DND-41 (cell line): Measurements from ENCODE around the gene SIX1.

Experiments
- ATAC-seq: fragments of 200-7000 bp; cut with Tn5 transposase; 3 replicates; pipeline ENCODE4 v1.9.1; 2021; ENCODE audit warnings: low read depth; ENCODE audit not compliant: insufficient read depth
- DNase-seq: peaks from one replicate; pipeline ENCODE4 v3.0.0-alpha.2; 2020
- H2AFZ ChIP-seq: 2 replicates; pipeline ENCODE4 v1.6.0; 2012; ENCODE audit warnings: low read depth, low read length
- H3K27ac ChIP-seq: 2 replicates; pipeline ENCODE4 v1.5.1; 2012; ENCODE audit warnings: low read length, inconsistent platforms
- H3K27me3 ChIP-seq: fragments of 200-600 bp; sonication (generic); 2 replicates; pipeline ENCODE4 v1.6.0; 2012; ENCODE audit warnings: low read length, mild to moderate bottlenecking, inconsistent platforms; ENCODE audit not compliant: insufficient read depth, poor library complexity
- H3K36me3 ChIP-seq: 2 replicates; pipeline ENCODE4 v1.5.1; 2012; ENCODE audit warnings: low read length, inconsistent platforms; ENCODE audit not compliant: insufficient read depth
- H3K4me1 ChIP-seq: 2 replicates; pipeline ENCODE4 v1.5.1; 2012; ENCODE audit warnings: mild to moderate bottlenecking, low read length; ENCODE audit not compliant: insufficient read depth
- H3K4me2 ChIP-seq: 2 replicates; pipeline ENCODE4 v1.6.0; 2012; ENCODE audit warnings: mild to moderate bottlenecking, moderate library complexity, low read length, inconsistent platforms; ENCODE audit not compliant: insufficient read depth
- H3K4me3 ChIP-seq, 2 experiments: fragments of 200-600 bp in 1 of 2; shearing (Covaris generic) in 1 of 2; 2 replicates each; pipeline ENCODE4 v1.5.1; 2012 to 2016; ENCODE audit warnings: inconsistent platforms in 2 of 2, low read length in 2 of 2, mild to moderate bottlenecking in 2 of 2, low read depth in 1 of 2, moderate library complexity in 1 of 2
- H3K79me2 ChIP-seq: 2 replicates; pipeline ENCODE4 v1.6.0; 2012; ENCODE audit warnings: low read length, inconsistent platforms; ENCODE audit not compliant: insufficient read depth
- H3K9ac ChIP-seq: 2 replicates; pipeline ENCODE4 v1.6.0; 2012; ENCODE audit warnings: low read depth, mild to moderate bottlenecking, inconsistent platforms, low read length, moderate library complexity
- H3K9me3 ChIP-seq: 2 replicates; pipeline ENCODE4 v1.5.1; 2012; ENCODE audit warnings: low read length, moderate library complexity, mild to moderate bottlenecking, inconsistent platforms; ENCODE audit not compliant: insufficient read depth, severe bottlenecking
- H4K20me1 ChIP-seq: 2 replicates; pipeline ENCODE4 v1.6.0; 2012; ENCODE audit warnings: low read length; ENCODE audit not compliant: insufficient read depth
- CTCF ChIP-seq: IDR thresholded peaks from 2 replicates; pipeline ENCODE4 v1.5.1; 2012; ENCODE audit warnings: borderline replicate concordance, low read length, moderate library complexity, mild to moderate bottlenecking; ENCODE audit not compliant: poor library complexity, severe bottlenecking; ENCODE audit errors: extremely low read depth
- EZH2 ChIP-seq: IDR thresholded peaks from 3 replicates; pipeline ENCODE4 v1.6.1; 2012; ENCODE audit warnings: borderline replicate concordance, low read depth, mild to moderate bottlenecking, moderate library complexity, low read length, inconsistent platforms; ENCODE audit not compliant: severe bottlenecking

SIX1 gene

GRCh38 chr14:60637479-60638315 is 11.6 kb downstream of the SIX1 start:
- DNase-seq (no peak), ATAC-seq (no peak)
- no peaks in the 10 kb centered on the region for H3K9me3 ChIP-seq
- H3K4me3 ChIP-seq: no peak overlapping the region
- peaks cover 3% of the 10 kb centered on the region for H3K27me3 ChIP-seq
- H3K4me1 ChIP-seq: peaks cover 12% of the 10 kb centered on the region
- H3K79me2 ChIP-seq: no peaks in the 10 kb centered on the region
- no peak overlapping the region for H3K9ac ChIP-seq
- no peak overlapping the region for H2AFZ ChIP-seq
- no peaks in the 10 kb centered on the region for H3K36me3 ChIP-seq
- H3K27ac ChIP-seq: no peak overlapping the region
- H4K20me1 ChIP-seq: no peaks in the 10 kb centered on the region; the same call in 1 of the 2 replicates
- no peak for TF ChIP-seq CTCF
- TF ChIP-seq EZH2: no peak
- no peak overlapping the region for H3K4me2 ChIP-seq

DNA sequence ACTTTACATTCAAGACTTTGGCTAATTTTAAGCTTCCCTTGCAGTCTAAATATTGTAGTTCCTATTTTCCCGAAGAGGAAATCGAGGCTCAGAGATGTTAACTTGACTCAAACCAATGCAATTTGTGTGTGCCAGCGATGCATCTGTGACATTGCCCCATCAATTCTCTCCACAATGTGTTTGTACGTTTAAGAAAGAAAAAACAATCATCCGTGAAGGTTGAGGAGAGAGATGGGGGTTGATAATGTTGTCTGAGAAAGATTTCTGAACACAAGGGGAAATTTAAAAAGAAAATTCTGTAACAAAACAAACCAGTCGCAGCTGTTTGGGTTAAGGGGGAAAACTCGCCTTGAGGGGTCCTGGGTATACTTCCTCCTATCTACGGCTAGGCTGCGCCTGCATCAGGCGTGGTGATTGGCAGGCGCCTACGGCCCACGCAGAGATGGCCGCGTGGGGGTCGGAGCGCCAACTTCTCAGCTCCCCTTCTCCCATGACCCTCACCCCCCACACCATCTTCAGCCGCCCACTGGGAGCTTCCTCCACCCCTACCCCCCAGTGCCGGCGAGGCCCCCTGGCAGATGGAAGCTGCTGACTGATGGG is 12.3 kb downstream of the SIX1 start:
- H3K9me3 ChIP-seq: no peaks in the 10 kb centered on the region
- no peak overlapping the region for H2AFZ ChIP-seq
- TF ChIP-seq EZH2 (no peak), CTCF (no peak)
- H4K20me1 ChIP-seq: no peaks in the 10 kb centered on the region; the same call in 1 of the 2 replicates
- ATAC-seq: no peak
- no peak overlapping the region for H3K4me2 ChIP-seq
- H3K36me3 ChIP-seq: no peaks in the 10 kb centered on the region
- no peak overlapping the region for H3K9ac ChIP-seq
- no peak overlapping the region for H3K4me3 ChIP-seq
- H3K79me2 ChIP-seq: no peaks in the 10 kb centered on the region
- peaks cover 3% of the 10 kb centered on the region for H3K27me3 ChIP-seq
- H3K4me1 ChIP-seq: peaks cover 18% of the 10 kb centered on the region
- no peak for DNase-seq
- H3K27ac ChIP-seq: no peak overlapping the region

GRCh38 chr14:60634153-60634552 is 15.1 kb downstream of the SIX1 start:
- Histone ChIP-seq H3K9me3 (no peaks in the 10 kb centered on the region), H3K9ac (no peak overlapping the region), H3K27ac (no peak overlapping the region), H2AFZ (no peak overlapping the region), H3K79me2 (no peaks in the 10 kb centered on the region), H3K36me3 (no peaks in the 10 kb centered on the region), H4K20me1 (no peaks in the 10 kb centered on the region; the same call in 1 of the 2 replicates), H3K27me3 (no peaks in the 10 kb centered on the region), H3K4me2 (no peak overlapping the region), H3K4me1 (peaks cover 18% of the 10 kb centered on the region), H3K4me3 (no peak overlapping the region)
- DNase-seq (no peak), ATAC-seq (no peak)
- TF ChIP-seq CTCF (no peak), EZH2 (no peak)
